EL (cell line): ENCODE results near the gene TIMELESS.
"Not testable (repeated sequence)": the region's sequence is repeated elsewhere in the genome, so short reads cannot be mapped to it uniquely, and the experiment has no call there.

ENCODE experiments used
- DNase-seq: peaks from one replicate; pipeline ENCODE4 v3.0.0-alpha.2; 2016

The TIMELESS gene, protein sequence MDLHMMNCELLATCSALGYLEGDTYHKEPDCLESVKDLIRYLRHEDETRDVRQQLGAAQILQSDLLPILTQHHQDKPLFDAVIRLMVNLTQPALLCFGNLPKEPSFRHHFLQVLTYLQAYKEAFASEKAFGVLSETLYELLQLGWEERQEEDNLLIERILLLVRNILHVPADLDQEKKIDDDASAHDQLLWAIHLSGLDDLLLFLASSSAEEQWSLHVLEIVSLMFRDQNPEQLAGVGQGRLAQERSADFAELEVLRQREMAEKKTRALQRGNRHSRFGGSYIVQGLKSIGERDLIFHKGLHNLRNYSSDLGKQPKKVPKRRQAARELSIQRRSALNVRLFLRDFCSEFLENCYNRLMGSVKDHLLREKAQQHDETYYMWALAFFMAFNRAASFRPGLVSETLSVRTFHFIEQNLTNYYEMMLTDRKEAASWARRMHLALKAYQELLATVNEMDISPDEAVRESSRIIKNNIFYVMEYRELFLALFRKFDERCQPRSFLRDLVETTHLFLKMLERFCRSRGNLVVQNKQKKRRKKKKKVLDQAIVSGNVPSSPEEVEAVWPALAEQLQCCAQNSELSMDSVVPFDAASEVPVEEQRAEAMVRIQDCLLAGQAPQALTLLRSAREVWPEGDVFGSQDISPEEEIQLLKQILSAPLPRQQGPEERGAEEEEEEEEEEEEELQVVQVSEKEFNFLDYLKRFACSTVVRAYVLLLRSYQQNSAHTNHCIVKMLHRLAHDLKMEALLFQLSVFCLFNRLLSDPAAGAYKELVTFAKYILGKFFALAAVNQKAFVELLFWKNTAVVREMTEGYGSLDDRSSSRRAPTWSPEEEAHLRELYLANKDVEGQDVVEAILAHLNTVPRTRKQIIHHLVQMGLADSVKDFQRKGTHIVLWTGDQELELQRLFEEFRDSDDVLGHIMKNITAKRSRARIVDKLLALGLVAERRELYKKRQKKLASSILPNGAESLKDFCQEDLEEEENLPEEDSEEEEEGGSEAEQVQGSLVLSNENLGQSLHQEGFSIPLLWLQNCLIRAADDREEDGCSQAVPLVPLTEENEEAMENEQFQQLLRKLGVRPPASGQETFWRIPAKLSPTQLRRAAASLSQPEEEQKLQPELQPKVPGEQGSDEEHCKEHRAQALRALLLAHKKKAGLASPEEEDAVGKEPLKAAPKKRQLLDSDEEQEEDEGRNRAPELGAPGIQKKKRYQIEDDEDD

DNA sequence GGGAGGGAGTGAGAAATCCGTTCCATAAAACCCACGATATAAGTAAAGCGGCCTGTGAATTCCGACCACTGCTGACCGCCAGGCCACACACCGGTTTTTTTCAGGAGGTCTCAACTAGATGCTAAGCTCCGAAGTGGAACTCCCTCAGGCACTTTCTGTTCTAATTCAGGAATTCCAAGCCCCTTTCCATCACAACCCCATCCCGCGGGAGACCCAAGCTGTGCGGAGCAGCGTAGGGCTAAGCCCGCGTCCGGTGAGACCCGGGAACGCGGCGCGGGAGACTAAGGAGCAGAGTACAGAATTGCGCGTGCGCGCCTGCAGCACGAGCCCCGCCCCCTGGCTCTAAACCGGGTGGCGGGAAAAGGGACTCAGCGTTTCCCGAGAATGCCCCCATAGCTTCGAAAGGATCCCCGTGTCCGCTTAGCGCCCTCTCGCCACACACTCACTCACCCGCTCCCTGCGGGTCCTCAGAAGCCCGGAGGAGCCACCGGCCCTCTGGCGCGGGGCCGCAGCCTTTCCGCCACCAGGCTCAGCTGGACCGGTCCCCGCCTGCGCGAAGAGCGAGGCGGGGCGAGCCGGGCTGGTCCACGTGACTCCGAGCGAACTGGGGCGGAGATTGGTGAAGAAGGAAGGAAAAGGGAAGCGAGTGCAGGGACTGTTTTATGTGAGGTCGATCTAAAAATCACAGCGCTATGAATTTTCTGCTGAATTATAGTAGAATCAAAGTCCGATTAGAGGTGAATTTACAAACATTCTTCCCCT, at the start of gene TIMELESS:
Gene TIMELESS (minus strand): TSS at position 567 of the 762 bp plus-strand sequence. CDS start 15,256 bp downstream, outside the sequence.
- peak; percentile 89 for DNase-seq

DNA sequence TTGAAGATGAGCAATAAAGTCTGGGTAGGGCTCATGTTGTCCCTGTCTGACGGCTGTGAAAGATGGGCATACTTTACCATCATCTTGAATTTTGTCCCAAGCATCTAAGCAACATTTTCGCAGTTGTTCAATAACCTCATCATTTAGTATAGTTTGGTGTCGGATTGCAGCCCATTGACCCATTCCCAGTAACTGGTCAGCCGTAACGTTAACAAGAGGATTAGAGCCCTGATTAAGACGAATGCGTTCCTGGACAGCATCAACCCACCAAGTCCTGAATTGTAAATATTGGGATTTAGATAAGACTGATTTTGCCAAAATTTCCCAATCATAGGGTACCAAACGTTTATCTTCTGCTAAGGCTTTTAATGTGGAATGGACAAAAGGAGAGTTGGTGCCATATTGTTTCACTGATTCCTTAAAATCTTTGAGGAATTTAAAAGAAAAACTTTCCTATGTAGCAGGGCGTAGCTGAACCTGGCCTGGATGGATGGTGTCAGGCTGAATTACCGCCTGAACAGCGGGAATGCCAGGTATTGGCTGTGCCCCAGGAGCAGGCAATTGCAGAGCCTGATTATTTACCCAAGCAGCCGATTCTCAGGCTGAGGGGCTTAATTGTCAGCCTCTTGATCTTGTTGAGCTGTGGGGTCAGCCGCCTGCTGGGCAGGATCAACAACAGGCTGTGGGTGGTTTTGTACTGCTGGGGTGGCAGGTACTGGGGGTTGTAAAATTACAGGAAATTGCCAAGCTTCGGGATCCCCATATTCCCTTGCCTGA, 49.1 kb upstream of the TIMELESS start:
- not testable (repeated sequence) for DNase-seq

GRCh38 chr12:56496704-56497103, 47.5 kb upstream of the TIMELESS start:
- peak; percentile 48 for DNase-seq

GRCh38 chr12:56494481-56494880, 45.3 kb upstream of the TIMELESS start:
- not testable (repeated sequence) for DNase-seq

GRCh38 chr12:56494106-56494415, 44.8 kb upstream of the TIMELESS start:
- not testable (repeated sequence) for DNase-seq

DNA sequence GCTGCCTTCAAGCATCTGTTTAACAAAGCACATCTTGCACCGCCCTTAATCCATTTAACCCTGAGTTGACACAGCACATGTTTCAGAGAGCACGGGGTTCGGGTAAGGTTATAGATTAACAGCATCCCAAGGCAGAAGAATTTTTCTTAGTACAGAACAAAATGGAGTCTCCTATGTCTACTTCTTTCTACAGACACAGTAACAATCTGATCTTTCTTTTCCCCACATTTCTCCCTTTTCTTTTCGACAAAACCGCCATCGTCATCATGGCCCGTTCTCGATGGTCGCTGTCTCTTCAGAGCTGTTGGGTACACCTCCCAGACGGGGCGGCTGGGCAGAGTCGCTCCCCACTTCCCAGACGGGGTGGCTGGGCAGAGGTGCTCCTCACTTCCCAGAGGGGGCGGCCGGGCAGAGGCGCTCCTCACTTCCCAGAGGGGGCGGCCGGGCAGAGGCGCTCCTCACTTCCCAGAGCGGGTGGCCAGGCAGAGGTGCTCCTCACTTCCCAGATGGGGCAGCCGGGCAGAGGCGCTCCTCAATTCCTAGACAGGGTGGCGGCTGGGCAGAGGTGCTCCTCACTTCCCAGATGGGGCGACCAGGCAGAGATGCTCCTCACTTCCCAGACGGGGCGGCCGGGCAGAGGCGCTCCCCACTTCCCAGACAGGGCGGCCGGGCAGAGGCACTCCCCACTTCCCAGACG, 44.3 kb upstream of the TIMELESS start:
- DNase-seq: not testable (repeated sequence)

DNA sequence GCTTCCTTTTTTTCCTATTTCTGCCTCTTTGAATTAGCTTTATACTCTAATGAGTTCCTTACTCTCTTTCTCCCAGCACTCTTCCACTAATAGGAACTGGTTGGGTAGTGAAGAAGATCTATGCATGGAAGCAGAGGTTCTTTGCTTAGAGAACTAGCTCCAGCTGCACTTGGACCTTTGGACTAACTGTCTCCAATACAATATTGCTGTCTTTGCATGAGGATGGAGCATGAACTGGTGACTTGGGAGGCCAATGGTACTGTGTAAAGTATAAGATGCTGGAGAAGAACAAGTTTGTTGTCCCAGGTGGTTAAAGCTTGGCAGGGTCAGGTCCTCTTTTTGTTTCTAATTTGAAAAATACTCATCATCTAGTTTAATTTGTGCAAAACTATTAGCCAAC, 41.1 kb upstream of the TIMELESS start:
- no peak for DNase-seq

- peak; percentile 80 for DNase-seq
Observed at GRCh38 chr12:56488041-56488955, 39.1 kb upstream of the TIMELESS start, which contains the start of gene GLS2. Gene GLS2, minus strand, starts transcription at chr12:56488161. Its CDS starts 43 bp downstream, at chr12:56488118.

DNA sequence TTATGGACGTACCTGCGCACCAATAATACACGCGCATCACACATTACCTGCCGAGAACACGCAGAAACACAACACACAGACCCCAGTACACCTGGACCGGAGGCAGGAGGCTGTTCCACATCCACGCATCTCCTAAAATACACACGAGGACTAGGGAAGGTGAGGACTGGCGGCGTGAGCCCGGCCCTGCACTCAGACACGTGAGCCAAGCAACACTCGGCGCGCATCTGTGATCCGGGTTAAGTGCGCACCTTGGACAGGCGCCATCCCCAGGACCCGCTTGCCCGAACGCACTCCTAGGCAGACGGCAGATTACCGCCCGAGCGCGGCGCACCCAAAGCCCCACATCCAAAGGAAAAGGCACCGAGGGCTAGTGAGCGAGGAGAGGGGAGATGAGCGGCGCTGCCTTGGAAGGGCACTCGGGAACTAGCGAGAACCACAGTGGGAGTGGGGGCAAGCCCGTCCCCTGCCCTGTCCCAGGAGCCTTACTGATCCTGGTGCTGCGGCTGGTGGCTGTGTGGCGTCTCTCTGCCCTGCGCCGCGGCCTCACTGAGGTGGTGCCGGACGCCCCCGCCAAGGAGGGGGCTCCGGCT, 38.3 kb upstream of the TIMELESS start:
- peak; percentile 17 for DNase-seq

GRCh38 chr12:56486694-56487093, 37.5 kb upstream of the TIMELESS start:
- DNase-seq: no peak

GRCh38 chr12:56484566-56484965, 35.3 kb upstream of the TIMELESS start:
- no peak for DNase-seq

DNA sequence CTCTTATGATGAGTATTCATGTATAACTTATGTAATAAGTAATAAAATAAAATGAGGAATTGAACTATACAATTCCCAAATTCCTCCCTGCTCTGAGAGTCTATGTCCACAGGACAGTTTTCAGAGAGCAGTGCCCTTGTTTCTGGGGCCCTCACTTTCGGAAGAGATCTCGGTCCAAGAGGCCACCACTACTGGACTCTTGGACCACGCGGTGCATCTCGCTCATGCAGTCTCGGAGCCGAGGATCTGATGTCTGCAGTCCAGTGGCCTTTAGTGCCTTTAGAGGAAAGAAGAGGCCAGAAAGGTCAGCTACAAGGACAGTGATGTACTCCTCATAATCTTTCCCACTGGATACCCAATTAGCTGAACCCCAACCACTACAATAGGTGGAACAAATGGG, 30.4 kb upstream of the TIMELESS start:
- no peak for DNase-seq

DNA sequence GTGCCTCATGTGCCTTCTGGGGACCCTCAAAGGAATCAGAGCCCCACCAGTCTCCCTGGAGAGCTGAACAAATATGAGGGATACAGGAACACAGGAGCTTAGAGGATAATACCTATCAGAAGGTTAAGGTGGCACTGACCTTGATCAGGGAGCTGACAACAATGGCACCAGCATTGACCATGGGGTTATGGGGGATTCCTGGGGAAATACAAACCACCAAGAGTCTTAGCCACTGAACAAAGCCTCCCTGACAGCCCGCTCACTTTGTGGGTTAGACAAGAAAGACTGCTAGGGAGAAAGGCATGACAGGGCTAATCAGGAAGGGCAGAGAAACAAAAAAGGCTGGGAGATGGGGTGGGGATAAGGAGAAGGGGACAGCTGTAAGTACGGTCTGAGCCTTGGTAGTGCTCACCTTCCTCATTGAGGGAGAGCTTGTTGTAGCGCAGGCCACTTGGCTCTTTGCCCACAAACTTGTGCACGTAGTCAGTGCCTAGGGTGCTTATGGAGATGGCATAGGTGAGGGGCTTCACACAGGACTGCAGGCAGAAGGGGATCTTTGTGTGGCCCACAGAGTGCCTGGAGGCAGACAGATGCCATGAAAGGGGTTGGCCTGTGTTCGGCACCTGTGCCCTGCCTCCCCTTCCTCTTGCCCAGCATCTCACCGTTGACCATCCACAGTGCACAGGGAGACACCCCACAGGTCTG, 28.4 kb upstream of the TIMELESS start:
- DNase-seq: no peak

GRCh38 chr12:56476972-56477432, 27.8 kb upstream of the TIMELESS start:
- DNase-seq: no peak

DNA sequence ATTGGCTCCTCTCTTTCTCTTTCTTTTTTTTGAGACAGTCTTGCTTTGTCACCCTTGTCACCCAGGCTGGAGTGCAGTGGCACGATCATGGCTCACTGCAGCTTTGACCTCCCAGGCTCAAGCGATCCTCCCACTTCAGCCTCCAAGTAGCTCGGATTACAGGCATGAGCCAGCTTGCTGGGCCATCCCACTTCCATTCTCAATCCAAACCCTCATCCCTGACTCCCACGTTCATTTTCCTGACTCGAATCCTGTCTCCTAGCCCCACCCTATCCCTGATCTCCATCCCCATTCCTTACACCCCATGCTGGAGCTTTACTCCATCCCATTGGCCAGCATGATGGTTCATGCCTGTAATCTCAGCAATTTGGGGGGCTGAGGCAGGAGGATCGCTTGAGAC, 26.9 kb upstream of the TIMELESS start:
- DNase-seq: no peak

DNA sequence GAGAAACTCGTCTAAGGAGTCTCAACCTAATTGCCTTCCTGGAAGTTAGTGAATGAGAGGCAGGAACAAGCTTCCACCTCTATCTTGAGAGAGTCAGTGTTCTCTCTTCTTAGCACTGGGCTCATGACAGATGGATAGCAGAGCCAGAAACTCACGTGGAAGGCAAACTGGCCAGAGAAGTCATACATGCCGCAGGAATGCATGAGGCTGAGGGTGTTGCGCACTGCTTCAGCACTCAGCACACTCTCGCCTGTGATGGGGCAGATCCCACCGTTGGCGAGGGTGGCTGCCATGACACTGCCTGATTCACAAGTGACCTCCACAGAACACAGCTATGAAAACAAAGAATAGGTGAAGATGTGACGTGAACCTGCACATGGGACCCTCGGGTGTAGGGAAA, 25.2 kb upstream of the TIMELESS start:
- DNase-seq: no peak

DNA sequence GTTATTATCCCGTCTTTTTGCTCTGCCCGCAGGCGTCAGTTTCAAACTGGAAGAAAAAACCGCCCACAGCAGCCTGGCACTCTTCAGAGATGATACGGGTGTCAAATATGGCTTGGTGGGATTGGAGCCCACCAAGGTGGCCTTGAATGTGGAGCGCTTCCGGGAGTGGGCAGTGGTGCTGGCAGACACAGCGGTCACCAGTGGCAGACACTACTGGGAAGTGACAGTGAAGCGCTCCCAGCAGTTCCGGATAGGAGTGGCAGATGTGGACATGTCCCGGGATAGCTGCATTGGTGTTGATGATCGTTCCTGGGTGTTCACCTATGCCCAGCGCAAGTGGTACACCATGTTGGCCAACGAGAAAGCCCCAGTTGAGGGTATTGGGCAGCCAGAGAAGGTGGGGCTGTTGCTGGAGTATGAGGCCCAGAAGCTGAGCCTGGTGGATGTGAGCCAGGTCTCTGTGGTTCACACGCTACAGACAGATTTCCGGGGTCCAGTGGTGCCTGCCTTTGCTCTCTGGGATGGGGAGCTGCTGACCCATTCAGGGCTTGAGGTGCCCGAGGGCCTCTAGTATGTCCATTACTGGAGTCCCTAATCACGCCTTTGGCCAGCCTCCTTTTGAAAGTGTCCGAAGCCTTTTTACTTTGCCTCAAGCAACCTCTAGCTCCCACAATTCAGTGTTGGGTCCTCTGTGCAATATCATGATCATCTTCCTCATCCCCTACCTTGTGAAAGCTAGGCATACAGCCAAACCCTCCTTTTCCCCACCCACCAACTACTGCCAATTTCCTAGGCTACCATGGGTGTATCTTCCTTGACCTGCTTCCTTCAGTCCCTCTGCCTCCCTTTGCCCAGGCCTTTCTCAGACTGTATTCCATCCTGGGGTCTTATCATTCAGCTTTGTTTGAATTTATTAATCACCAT, 20.0 kb upstream of the TIMELESS start:
- DNase-seq: no peak
